AG04450 (cell line): ENCODE results near the gene SV2B. TPM values are rescaled to one million over a fixed set of nuclear protein-coding genes. Genes with fewer than 3 reads are reported as not detected.

ENCODE experiments used
- CTCF ChIA-PET: fragments of 300-600, 350-600 bp; formaldehyde crosslinking; extraction: SDS; loops from one replicate; lab custom pipeline; 2022; ENCODE audit warnings: antibody characterized with exemption, inconsistent platforms; lab: Charles Lee
- POLR2A ChIA-PET: fragments of 350-600 bp; formaldehyde crosslinking; extraction: SDS; loops from one replicate; lab custom pipeline; 2021; ENCODE audit warnings: antibody characterized with exemption, inconsistent platforms; lab: Yijun Ruan, JAX
- DNase-seq: peaks from one replicate; pipeline ENCODE4 v3.0.0-alpha.2; 2011; ENCODE audit warnings: low read depth, low spot score
- H3K27ac ChIP-seq: one replicate; pipeline ENCODE4 v1.5.1; 2012; ENCODE audit warnings: low read depth, low read length, control low read depth
- H3K27me3 ChIP-seq: one replicate; pipeline ENCODE4 v1.6.0; 2012; ENCODE audit warnings: low read length; ENCODE audit not compliant: control insufficient read depth, insufficient read depth
- H3K4me3 ChIP-seq: 2 replicates; pipeline ENCODE4 v1.5.1; 2011; ENCODE audit warnings: mild to moderate bottlenecking, low read depth, low read length, control low read depth
- H3K9me3 ChIP-seq: 2 replicates; pipeline ENCODE4 v1.5.1; 2012; ENCODE audit warnings: low read length; ENCODE audit not compliant: control insufficient read depth, insufficient read depth
- CTCF ChIP-seq: IDR thresholded peaks from 2 replicates; pipeline ENCODE4 v1.5.1; 2011; ENCODE audit warnings: low read depth, low read length, control low read depth, inconsistent platforms
- polyA plus RNA-seq: library from polyadenylated mRNA; depleted of rRNA; stranded (reverse); fragments of >200 nt; gene quantifications from 2 replicates; pipeline ENCODE4 v1.2.3, GENCODE V29; 2011

SV2B gene
- polyA plus RNA-seq, 1 experiment, result not detected

DNA sequence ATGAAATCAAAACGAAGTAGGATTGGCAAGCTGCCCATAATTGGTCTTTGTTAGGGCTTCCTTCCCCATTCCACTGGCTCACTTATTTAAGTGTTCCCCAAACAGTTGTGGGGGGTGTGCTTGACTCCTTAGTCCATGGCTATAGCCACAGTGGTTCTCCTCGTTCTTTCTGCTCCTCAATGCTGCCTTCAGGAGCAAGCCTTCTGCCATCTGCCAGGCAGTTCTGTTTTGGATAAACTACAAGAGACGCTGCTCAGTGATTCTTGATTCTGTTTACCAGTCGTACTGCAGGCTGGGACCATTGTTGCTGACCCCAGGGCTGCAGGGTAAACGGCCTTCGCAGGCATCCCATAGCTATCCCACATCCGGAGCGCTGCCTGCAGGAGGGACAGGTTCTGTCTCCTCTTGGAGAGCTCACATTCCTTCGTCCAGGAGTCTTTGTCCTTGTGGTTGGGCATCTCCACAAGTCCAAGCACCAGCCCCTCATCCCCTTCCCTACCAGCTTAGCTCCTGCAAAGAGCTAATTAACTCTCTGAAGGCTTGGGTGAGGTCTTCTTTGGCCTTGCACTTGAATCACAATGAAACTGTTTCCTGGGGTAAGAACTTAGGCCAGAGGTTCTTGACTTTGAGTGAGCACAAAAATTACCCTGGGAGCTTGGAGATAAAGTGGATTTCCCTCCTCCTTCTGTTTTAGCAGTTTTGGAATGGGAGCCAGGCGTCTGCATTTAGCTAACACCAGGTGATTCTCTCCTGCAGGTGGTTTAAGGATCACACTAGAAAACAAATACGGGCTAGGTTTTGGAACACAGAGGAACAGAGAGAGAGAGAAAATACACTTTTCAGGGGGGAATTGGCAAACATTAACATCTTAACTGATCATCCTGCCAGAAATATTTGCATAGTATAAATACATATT is 114.9 kb downstream of the SV2B start:
- no peaks in the 10 kb centered on the region for H3K9me3 ChIP-seq
- POLR2A ChIA-PET, result no interaction called here
- no peak overlapping the region for H3K4me3 ChIP-seq
- H3K27ac ChIP-seq, result no peak overlapping the region
- peaks cover 4% of the 10 kb centered on the region for H3K27me3 ChIP-seq
- no peak for TF ChIP-seq CTCF
- no peak for DNase-seq
- CTCF ChIA-PET, result interaction anchor here (0.6 to 1.4 kb wide), 2 partner anchors 159 to 258 kb away, joined by 4 to 9 read pairs; no protein-coding TSS in a partner anchor

- DNase-seq, result no peak
- ChIA-PET CTCF (interaction anchor here (1.4 kb wide), 1 partner anchor 160 kb away, joined by 4 read pairs; no protein-coding TSS in a partner anchor), POLR2A (no interaction called here)
- no peak overlapping the region for H3K4me3 ChIP-seq
- H3K9me3 ChIP-seq, result no peaks in the 10 kb centered on the region
- H3K27me3 ChIP-seq, result peaks cover 2% of the 10 kb centered on the region
- no peak for TF ChIP-seq CTCF
- H3K27ac ChIP-seq, result no peak overlapping the region
Observed at GRCh38 chr15:91216000-91216399, 115.9 kb downstream of the SV2B start.

GRCh38 chr15:91219206-91219605 is 119.1 kb downstream of the SV2B start:
- no peak for DNase-seq
- peaks cover 2% of the 10 kb centered on the region for H3K27me3 ChIP-seq
- ChIA-PET CTCF (interaction anchor here (1.8 kb wide), 1 partner anchor 164 kb away, joined by 5 read pairs; no protein-coding TSS in a partner anchor), POLR2A (no interaction called here)
- no peak for TF ChIP-seq CTCF
- no peaks in the 10 kb centered on the region for H3K9me3 ChIP-seq
- no peak overlapping the region for H3K4me3 ChIP-seq
- H3K27ac ChIP-seq, result no peak overlapping the region

DNA sequence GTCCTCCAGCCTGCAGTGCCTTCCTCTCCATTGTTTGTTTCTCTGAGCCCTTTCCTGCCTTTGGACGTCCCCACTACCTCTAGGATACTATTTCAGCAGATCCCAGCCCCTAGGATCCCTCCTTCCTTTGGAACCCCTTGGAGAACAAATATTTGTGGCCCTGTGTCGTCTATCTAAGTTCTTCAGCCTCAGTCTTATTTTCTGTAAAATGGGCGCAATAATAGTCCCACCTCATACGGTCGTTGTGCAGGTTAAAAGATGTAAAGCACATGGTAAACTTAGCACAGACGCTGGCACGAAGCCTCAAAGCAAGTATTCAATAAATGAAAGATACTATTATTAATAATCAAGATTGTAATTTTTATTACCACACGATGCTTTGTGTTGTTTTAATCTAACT is 122.0 kb downstream of the SV2B start:
- no peak for DNase-seq
- Histone ChIP-seq H3K9me3 (no peaks in the 10 kb centered on the region), H3K27ac (no peak overlapping the region), H3K4me3 (no peak overlapping the region), H3K27me3 (peaks cover 2% of the 10 kb centered on the region)
- ChIA-PET POLR2A (no interaction called here), CTCF (no interaction called here)
- no peak for TF ChIP-seq CTCF

DNA sequence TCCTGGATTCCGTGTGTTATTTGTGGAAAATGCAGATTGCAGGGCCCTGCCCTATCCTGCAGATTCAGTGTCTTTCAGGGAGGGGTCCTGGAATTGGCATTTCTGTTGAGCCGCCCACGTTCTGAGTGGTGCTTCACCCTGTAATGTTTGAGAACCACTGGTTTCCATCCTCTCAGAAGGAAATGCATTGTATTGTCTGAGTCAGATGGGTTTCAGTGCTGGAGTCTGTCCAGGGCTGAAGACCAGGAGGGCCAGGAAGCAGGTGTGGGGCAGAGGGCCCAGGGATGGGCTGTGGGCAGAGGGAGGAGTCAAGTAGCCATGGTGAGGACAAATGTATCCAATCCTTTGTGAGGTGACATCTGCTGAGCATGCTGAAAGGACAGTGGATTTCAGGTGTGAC is 123.8 kb downstream of the SV2B start:
- Histone ChIP-seq H3K27me3 (peaks cover 4% of the 10 kb centered on the region), H3K4me3 (no peak overlapping the region), H3K27ac (no peak overlapping the region), H3K9me3 (no peaks in the 10 kb centered on the region)
- no peak for DNase-seq
- TF ChIP-seq CTCF, result no peak
- CTCF ChIA-PET, result interaction anchor here (0.7 to 2.5 kb wide), 5 partner anchors 23 to 175 kb away, joined by 3 to 24 read pairs (median 3); no protein-coding TSS in a partner anchor
- POLR2A ChIA-PET, result no interaction called here
